Subcutaneous adipose tissue (tissue), 4 donors: ENCODE measurements around the gene ZBTB7C. TPM values are rescaled to one million over a fixed set of nuclear protein-coding genes. Genes with fewer than 3 reads are reported as not detected.

ENCODE experiments used
- total RNA-seq, 4 donors: library from RNA; depleted of rRNA; stranded (reverse); fragments of >200 nt; gene quantifications; one replicate each; pipeline ENCODE4 v1.1.0, GENCODE V29; 2016
- TF ChIP-seq, protein P1 (sequence below): fragments of 450-650 bp; IDR thresholded peaks from one replicate; pipeline ENCODE4 v1.5.1; 2016; ENCODE audit warnings: low read depth, mild to moderate bottlenecking, control low read depth, antibody characterized with exemption, moderate library complexity

Gene ZBTB7C
- total RNA-seq, 4 donors from 2014 or later = 1.0 to 5.5 (median 4.4) TPM

DNA sequence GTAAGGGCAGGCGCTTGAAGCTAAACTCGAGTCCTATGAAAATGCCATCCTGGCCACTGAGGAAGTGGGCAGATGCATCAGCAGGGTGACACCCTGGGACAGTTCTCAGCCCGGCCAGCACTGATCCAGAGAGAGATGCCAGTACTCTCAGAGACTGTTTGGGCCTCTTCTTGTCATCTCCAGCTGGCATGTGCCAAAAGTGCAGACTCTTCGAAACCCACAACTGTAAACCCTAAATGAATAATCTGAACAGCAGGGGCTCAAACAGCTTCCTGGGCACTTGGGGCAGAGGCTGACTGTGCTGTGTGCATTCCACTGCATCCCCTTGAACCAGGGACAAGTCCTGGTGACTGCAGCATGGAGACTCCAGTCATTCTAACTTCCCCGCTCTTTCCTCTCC is 274.6 kb downstream of the ZBTB7C start:
- TF ChIP-seq, protein P1, sequence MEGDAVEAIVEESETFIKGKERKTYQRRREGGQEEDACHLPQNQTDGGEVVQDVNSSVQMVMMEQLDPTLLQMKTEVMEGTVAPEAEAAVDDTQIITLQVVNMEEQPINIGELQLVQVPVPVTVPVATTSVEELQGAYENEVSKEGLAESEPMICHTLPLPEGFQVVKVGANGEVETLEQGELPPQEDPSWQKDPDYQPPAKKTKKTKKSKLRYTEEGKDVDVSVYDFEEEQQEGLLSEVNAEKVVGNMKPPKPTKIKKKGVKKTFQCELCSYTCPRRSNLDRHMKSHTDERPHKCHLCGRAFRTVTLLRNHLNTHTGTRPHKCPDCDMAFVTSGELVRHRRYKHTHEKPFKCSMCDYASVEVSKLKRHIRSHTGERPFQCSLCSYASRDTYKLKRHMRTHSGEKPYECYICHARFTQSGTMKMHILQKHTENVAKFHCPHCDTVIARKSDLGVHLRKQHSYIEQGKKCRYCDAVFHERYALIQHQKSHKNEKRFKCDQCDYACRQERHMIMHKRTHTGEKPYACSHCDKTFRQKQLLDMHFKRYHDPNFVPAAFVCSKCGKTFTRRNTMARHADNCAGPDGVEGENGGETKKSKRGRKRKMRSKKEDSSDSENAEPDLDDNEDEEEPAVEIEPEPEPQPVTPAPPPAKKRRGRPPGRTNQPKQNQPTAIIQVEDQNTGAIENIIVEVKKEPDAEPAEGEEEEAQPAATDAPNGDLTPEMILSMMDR = no peak

DNA sequence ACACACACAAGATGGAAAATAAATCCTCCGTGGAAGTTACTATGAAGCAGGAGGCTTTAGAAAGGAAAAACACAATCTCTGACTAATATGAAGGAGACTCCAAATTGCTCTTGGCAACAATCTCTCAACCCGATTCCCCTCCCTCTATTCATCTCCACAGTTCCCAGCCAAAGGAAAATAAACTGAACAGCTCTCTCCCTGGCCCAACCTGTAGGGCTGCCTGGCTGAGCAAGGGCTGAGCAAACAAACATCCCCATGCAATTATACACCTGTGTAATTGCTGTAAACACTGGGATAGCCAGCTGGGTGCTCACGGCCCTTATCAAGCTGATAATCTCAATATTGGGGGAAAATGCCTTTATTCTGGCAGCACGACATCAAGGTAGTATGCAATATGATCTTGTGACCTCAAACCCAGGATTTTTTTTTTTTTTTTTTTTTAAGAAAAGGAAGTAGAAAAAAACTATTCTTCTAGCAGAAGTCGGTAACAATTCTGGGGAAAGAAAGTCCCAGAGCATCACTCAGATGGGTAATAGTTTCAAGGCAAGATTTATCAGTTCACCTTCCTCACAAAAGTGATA is 275.4 kb downstream of the ZBTB7C start:
- TF ChIP-seq, protein P1 = no peak

DNA sequence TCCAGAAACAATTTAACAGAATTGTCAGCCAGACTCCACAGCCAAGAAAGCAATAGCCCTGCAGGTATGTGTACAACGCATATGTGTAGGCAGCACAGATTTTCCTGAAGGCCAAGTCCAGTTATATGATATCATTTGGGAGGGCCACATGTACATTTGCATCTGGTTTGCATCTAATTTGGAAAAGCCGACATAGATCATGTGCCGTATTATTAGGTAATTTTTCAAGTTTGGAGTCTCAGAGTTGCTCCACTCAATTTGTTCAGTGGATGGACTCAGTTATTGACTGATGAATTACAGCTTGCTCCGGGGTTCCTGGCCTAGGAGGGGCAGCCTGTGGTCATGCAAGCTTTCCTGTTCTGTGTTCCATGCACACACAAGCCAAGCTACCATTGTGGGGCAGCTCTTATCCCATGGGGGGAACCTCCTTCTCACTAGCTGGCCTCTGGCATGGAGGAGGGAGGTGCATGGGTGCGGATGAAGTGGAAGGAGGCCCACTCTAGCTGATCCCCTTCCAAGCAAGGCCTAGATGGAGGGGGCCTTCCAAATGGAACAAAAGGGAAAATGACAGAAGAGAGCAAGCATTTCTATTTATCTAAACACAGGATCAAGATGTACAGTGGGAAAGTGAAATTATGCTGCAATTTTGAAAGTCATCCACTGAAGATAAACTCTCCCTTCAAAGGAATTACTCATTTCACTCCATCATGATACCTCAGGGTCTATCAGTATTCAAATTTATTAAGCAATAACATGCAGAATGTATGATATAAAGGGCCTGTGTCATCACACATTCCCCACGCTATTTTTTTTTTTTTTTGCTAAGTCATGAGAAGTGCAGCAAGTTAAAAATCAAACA is 276.2 kb downstream of the ZBTB7C start:
- TF ChIP-seq, protein P1 = no peak

DNA sequence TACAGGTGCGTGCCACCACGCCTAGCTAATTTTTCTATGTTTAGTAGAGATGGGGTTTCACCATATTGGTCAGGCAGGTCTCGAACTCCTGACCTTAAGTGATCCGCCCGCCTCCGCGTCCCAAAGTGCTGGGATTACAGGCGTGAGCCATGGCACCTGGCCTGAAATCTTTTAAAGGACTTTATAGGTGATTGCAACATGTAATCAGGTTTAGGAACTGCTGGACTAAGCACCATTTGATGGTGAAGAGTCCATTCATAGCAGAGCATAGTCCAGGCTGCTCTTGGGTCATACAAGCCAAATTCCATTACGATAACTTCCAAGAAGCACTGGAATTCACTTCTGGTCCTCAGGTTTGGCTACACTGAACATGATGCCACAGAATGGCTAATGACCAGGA is 278.1 kb downstream of the ZBTB7C start:
- TF ChIP-seq, protein P1 = no peak

DNA sequence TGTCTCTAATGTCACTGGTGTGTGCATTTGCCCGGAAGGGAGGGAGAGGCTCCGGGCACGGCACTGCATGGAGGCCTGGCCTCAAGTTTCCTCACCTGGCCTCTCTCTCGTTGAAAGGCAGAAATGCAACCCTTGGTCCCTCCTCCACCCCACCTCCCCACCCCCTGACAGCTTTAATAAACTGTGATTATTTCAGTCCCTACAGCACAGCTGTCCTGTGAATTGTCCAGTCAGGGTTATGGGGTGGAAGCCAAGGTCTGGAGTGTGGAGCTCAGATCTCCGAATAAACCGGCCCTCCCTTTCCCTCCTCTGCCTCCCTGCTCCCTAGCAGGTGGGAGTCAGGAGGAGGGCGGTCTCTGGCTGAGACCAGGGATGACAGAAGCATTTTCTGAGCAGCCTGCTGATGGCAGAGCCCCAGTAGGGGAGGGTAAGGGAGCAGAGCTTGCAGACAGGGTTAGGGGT is 279.5 kb downstream of the ZBTB7C start:
- TF ChIP-seq, protein P1 = no peak

DNA sequence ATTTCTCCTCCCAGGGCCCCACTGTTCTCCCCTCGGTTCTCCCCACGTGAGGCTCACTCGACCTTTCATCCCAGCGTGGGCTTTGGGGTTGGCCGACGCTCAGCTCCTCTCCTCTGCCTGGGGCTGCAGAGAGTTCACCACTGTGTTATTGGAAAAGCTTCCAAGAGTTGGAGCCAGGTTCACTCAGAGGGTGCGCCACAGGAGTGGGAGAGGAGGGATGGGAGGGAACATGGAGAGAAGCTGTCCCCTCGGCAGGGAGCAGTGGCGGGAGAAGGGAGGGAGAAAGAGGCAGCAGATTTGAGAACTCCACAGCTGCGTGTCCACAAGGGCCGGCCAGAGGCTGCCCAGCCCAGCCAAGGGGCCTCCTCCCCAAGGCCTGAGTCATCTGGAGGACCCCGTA is 281.6 kb downstream of the ZBTB7C start:
- TF ChIP-seq, protein P1 = no peak

DNA sequence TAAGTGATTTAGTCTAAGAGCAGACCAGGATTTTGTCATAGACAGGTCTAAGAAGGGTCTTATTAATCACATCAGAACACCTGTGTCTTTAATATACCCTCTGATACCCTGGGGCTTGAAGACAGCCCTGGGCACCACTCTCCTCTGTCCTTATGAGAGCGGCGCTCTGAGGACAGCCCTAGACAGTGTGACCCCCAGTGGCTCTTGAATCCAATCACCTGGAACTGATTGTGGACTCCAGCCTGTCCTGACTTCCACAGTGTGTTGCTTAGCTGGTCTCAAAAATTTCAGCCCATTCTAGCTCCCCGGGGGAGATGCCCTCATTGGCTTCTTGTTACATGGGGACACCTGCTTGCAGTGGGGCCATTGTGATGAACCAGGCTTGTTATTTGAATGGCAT is 282.9 kb downstream of the ZBTB7C start:
- TF ChIP-seq, protein P1 = no peak
